ENCODE results near the gene KCNA5.

Gene KCNA5

DNA sequence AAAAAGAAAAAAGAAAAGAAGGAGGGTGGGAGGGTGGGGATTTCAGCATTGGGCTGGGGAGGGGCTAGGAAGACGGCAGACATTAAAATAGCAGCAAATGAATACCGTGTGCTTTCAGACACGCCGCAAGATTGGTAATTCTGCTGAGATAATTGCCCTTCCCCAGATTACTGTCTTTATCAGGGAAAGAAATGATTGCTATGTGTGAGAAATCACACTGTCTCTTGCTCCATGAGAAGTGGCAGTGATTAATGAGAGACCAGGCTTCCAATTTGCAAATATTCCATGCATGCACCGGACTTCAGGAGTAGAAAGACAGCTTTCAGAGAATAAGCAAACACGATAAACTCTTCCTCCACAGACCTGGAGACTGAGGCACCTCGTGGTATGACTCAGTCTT is 7.6 kb upstream of the KCNA5 start:
- Histone ChIP-seq H2AFZ (ENCODE audit: low read depth, low read length) (no peak overlapping the region), H3K79me2 (ENCODE audit: low read length) (no peaks in the 10 kb centered on the region), H3K27ac (ENCODE audit: low read length) (no peak overlapping the region), H3K27me3 (ENCODE audit: low read depth, low read length) (peaks cover 88% of the 10 kb centered on the region), H3K4me2 (ENCODE audit: low read length) (no peak overlapping the region), H3K9me3 (ENCODE audit: insufficient read depth, low read length) (no peaks in the 10 kb centered on the region), H3K4me3 (ENCODE audit: low read length) (no peak overlapping the region), H3K9ac (ENCODE audit: low read length) (no peak overlapping the region), H3K36me3 (replicated peaks; ENCODE audit: low read depth, low read length) (no peaks in the 10 kb centered on the region), H3K4me1 (ENCODE audit: low read length) (peaks cover 20% of the 10 kb centered on the region), H4K20me1 (ENCODE audit: insufficient read depth, low read length) (peaks cover 9% of the 10 kb centered on the region)
- no peak for TF ChIP-seq EZH2phosphoT487 (IDR thresholded peaks at IDR 0.05; ENCODE audit: low read depth)
- TF ChIP-seq, protein P1, sequence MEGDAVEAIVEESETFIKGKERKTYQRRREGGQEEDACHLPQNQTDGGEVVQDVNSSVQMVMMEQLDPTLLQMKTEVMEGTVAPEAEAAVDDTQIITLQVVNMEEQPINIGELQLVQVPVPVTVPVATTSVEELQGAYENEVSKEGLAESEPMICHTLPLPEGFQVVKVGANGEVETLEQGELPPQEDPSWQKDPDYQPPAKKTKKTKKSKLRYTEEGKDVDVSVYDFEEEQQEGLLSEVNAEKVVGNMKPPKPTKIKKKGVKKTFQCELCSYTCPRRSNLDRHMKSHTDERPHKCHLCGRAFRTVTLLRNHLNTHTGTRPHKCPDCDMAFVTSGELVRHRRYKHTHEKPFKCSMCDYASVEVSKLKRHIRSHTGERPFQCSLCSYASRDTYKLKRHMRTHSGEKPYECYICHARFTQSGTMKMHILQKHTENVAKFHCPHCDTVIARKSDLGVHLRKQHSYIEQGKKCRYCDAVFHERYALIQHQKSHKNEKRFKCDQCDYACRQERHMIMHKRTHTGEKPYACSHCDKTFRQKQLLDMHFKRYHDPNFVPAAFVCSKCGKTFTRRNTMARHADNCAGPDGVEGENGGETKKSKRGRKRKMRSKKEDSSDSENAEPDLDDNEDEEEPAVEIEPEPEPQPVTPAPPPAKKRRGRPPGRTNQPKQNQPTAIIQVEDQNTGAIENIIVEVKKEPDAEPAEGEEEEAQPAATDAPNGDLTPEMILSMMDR (IDR thresholded peaks at IDR 0.05; ENCODE audit: low read depth, low read length), result no peak

DNA sequence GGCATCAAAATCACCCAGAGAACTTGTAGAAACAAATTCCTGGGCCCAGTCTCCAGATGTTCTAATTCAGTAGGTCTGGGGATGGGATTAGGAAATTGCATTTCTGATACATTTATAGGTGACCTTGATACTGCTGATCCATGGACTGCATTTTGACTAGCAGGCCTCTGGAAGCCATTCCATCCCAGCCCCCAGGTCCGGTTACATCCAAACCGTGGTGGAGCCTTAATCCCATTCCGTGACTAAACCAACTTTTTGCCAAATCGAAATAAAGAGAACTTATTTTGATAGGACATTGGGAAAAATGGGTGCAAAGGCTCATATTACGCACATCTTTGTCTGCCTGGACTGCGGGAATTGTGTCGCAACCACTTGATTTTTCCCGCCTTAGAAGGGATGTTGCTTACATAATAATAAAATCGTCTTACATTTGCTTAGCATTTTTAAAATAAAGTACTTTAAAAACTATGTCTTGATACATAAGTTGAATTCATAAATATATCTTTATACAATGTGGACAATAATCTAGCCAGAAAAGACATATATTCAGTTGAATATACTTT is 5.8 kb upstream of the KCNA5 start:
- no peaks in the 10 kb centered on the region for H3K36me3 ChIP-seq (replicated peaks; ENCODE audit: low read depth, low read length)
- H3K27me3 ChIP-seq (ENCODE audit: low read depth, low read length), result peaks cover 89% of the 10 kb centered on the region
- TF ChIP-seq EZH2phosphoT487 (IDR thresholded peaks at IDR 0.05; ENCODE audit: low read depth), result no peak
- TF ChIP-seq, protein P1 (IDR thresholded peaks at IDR 0.05; ENCODE audit: low read depth, low read length), result no peak

DNA sequence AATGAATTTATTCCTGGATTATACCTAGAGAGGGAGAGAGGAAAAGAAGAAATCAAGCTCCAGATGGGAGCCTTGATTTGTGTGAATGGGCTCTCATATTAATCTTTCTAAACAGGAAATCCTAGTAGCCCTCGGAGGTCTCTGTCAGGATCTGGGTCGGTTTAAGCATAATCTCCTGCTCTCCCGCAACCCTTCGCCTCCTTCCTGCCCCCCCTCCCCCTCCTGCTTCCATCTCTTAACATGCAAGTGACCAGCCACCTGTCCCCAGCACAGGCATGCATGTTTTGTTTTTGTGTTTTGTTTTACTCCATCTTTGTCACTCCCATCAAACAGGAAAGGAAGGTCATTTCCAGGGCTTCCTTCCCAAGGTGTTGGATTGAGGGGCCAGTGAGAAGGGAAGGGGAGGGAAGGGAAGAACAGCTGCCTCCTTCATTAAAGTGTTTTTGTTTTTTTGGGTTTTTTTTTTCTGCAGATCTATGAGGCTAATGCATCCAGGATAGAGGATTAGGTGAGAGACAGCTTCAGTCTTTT is 4.8 kb upstream of the KCNA5 start:
- no peak overlapping the region for H3K9ac ChIP-seq (ENCODE audit: low read length)
- H2AFZ ChIP-seq (ENCODE audit: low read depth, low read length), result no peak overlapping the region
- H3K4me3 ChIP-seq (ENCODE audit: low read length), result no peak overlapping the region
- no peaks in the 10 kb centered on the region for H3K9me3 ChIP-seq (ENCODE audit: insufficient read depth, low read length)
- TF ChIP-seq, protein P1 (IDR thresholded peaks at IDR 0.05; ENCODE audit: low read depth, low read length), result no peak
- TF ChIP-seq EZH2phosphoT487 (IDR thresholded peaks at IDR 0.05; ENCODE audit: low read depth), result no peak
- peaks cover 22% of the 10 kb centered on the region for H3K4me1 ChIP-seq (ENCODE audit: low read length)
- no peak overlapping the region for H3K4me2 ChIP-seq (ENCODE audit: low read length)
- H4K20me1 ChIP-seq (ENCODE audit: insufficient read depth, low read length), result peaks cover 18% of the 10 kb centered on the region
- no peaks in the 10 kb centered on the region for H3K36me3 ChIP-seq (replicated peaks; ENCODE audit: low read depth, low read length)
- no peaks in the 10 kb centered on the region for H3K79me2 ChIP-seq (ENCODE audit: low read length)
- H3K27me3 ChIP-seq (ENCODE audit: low read depth, low read length), result peaks cover 90% of the 10 kb centered on the region
- no peak overlapping the region for H3K27ac ChIP-seq (ENCODE audit: low read length)

More for the DNA sequence above, 5.8 kb upstream of the KCNA5 start:
- no peak overlapping the region for H3K4me3 ChIP-seq (ENCODE audit: low read length)
- H3K4me2 ChIP-seq (ENCODE audit: low read length), result no peak overlapping the region
- no peak overlapping the region for H3K27ac ChIP-seq (ENCODE audit: low read length)
- H3K9me3 ChIP-seq (ENCODE audit: insufficient read depth, low read length), result no peaks in the 10 kb centered on the region
- peaks cover 22% of the 10 kb centered on the region for H3K4me1 ChIP-seq (ENCODE audit: low read length)
- no peak overlapping the region for H2AFZ ChIP-seq (ENCODE audit: low read depth, low read length)
- no peaks in the 10 kb centered on the region for H3K79me2 ChIP-seq (ENCODE audit: low read length)
- H4K20me1 ChIP-seq (ENCODE audit: insufficient read depth, low read length), result peaks cover 18% of the 10 kb centered on the region
- no peak overlapping the region for H3K9ac ChIP-seq (ENCODE audit: low read length)

DNA sequence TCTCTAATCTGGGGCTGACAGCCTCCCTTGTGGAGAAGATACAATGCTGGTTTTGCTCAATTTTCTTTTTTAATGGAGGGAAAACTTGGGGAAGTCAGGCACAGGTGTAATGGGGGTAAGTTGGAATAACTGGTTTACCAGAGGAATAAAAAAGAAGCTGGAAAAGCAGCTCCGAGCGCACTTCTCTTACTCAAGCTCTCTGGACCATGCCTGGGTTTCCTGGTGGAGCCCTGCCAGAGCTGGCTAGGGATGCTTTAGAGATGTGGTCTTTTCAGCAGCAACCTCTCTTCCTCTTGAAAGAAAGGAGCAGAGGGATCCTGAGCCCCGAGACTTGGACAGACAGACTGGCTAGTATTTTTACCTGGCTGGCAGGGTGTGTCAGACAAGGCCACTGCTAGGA is 3.9 kb upstream of the KCNA5 start:
- Histone ChIP-seq H3K4me3 (ENCODE audit: low read length) (peak overlapping the region; percentile 19; the same call in 1 of the 2 replicates), H3K9ac (ENCODE audit: low read length) (no peak overlapping the region), H3K79me2 (ENCODE audit: low read length) (no peaks in the 10 kb centered on the region), H3K36me3 (replicated peaks; ENCODE audit: low read depth, low read length) (no peaks in the 10 kb centered on the region), H3K9me3 (ENCODE audit: insufficient read depth, low read length) (no peaks in the 10 kb centered on the region), H3K27ac (ENCODE audit: low read length) (no peak overlapping the region), H3K27me3 (ENCODE audit: low read depth, low read length) (peaks cover 85% of the 10 kb centered on the region), H3K4me2 (ENCODE audit: low read length) (peak overlapping the region; percentile 62), H4K20me1 (ENCODE audit: insufficient read depth, low read length) (peaks cover 18% of the 10 kb centered on the region), H2AFZ (ENCODE audit: low read depth, low read length) (no peak overlapping the region), H3K4me1 (ENCODE audit: low read length) (peaks cover 18% of the 10 kb centered on the region)
- TF ChIP-seq EZH2phosphoT487 (IDR thresholded peaks at IDR 0.05; ENCODE audit: low read depth), result no peak
- TF ChIP-seq, protein P1 (IDR thresholded peaks at IDR 0.05; ENCODE audit: low read depth, low read length), result no peak
